Activated B cell treated with CpG ODN at 0.5 μM for 24 hours (primary cell): ENCODE measurements around the gene TTC21A. TPM values are rescaled to one million over a fixed set of nuclear protein-coding genes. Genes with fewer than 3 reads are reported as not detected.

Experiments used
- ATAC-seq: fragments of 200-7000 bp; cut with Tn5 transposase; one replicate; pipeline ENCODE4 v1.10.0; 2021; ENCODE audit warnings: low read depth, mild to moderate bottlenecking, moderate library complexity
- CTCF ChIA-PET: fragments of 350-600 bp; sonication (Branson Sonifier 250); formaldehyde crosslinking; loops from one replicate; lab custom pipeline; 2021; ENCODE audit warnings: antibody characterized with exemption; lab: Charles Lee
- POLR2A ChIA-PET: fragments of 350-600 bp; sonication (Branson Sonifier 250); formaldehyde crosslinking; loops from one replicate; lab custom pipeline; 2021; ENCODE audit warnings: antibody characterized with exemption; lab: Charles Lee
- DNase-seq: peaks from one replicate; pipeline ENCODE4 v3.0.0; 2022
- H3K27ac Mint-ChIP-seq: one replicate; pipeline ENCODE4 v1.8.0; 2020; ENCODE audit warnings: mixed read lengths
- H3K27me3 Mint-ChIP-seq: one replicate; pipeline ENCODE4 v1.8.0; 2021; ENCODE audit warnings: mixed read lengths
- H3K36me3 Mint-ChIP-seq: one replicate; pipeline ENCODE4 v1.8.0; 2021; ENCODE audit warnings: low read depth, mixed read lengths
- H3K4me1 Mint-ChIP-seq: one replicate; pipeline ENCODE4 v1.8.0; 2021; ENCODE audit warnings: mixed read lengths
- H3K4me3 Mint-ChIP-seq: one replicate; pipeline ENCODE4 v1.8.0; 2020; ENCODE audit warnings: mild to moderate bottlenecking, mixed read lengths
- H3K9me3 Mint-ChIP-seq: one replicate; pipeline ENCODE4 v1.8.0; 2020; ENCODE audit warnings: mixed read lengths
- CTCF ChIP-seq: fragments of 200-600 bp; IDR thresholded peaks from one replicate; pipeline ENCODE4 v1.8.0; 2022; ENCODE audit warnings: antibody characterized with exemption, mild to moderate bottlenecking
- intact Hi-C: fragments of 100-400 bp; cut with micrococcal nuclease; formaldehyde crosslinking; loops from one replicate; pipeline ENCODE4 v1.15.1; 2024
- total RNA-seq: library from RNA; stranded (reverse); gene quantifications from 2 replicates; pipeline ENCODE4 v1.2.3, GENCODE V29; 2022

TTC21A gene
- total RNA-seq, 1 donor from 2014 or later, result 15.9 TPM

- Mint-ChIP-seq H3K4me3 (no peak overlapping the region), H3K36me3 (peaks cover 47% of the 10 kb centered on the region), H3K27ac (no peak overlapping the region), H3K27me3 (no peaks in the 10 kb centered on the region), H3K9me3 (no peaks in the 10 kb centered on the region), H3K4me1 (peaks cover 34% of the 10 kb centered on the region)
- ChIA-PET CTCF (interaction anchor here (4.2 kb wide), 1 partner anchor 159 kb away, joined by 37 read pairs; no protein-coding TSS in a partner anchor), POLR2A (interaction anchor here (2.3 to 3.6 kb wide), 2 partner anchors 19 to 20 kb away, joined by 9 to 42 read pairs; no protein-coding TSS in a partner anchor)
- DNase-seq (no peak), ATAC-seq (no peak)
- intact Hi-C loops, result no loop called here
- no peak for TF ChIP-seq CTCF
These were observed 21.5 kb downstream of the TTC21A start for GRCh38 chr3:39128951-39129350.

GRCh38 chr3:39130026-39130425 is 22.5 kb downstream of the TTC21A start:
- ATAC-seq, result no peak
- Mint-ChIP-seq H3K36me3 (peaks cover 52% of the 10 kb centered on the region), H3K4me3 (no peak overlapping the region), H3K9me3 (no peaks in the 10 kb centered on the region), H3K27ac (no peak overlapping the region), H3K4me1 (peaks cover 28% of the 10 kb centered on the region), H3K27me3 (no peaks in the 10 kb centered on the region)
- intact Hi-C loops, result no loop called here
- TF ChIP-seq CTCF, result no peak
- POLR2A ChIA-PET, result interaction anchor here (1.1 to 1.7 kb wide), 2 partner anchors 12 to 22 kb away, joined by 3 read pairs; partner anchors contain the start of genes GORASP1 and TTC21A
- CTCF ChIA-PET, result no interaction called here
- DNase-seq, result no peak

GRCh38 chr3:39130693-39131265 is 23.3 kb downstream of the TTC21A start:
- TF ChIP-seq CTCF, result no peak
- no peaks in the 10 kb centered on the region for H3K27me3 Mint-ChIP-seq
- H3K36me3 Mint-ChIP-seq, result peaks cover 55% of the 10 kb centered on the region
- no peak overlapping the region for H3K27ac Mint-ChIP-seq
- ChIA-PET CTCF (no interaction called here), POLR2A (interaction anchor here (1.7 kb wide), 1 partner anchor 11 kb away, joined by 3 read pairs; no protein-coding TSS in a partner anchor)
- intact Hi-C loops, result no loop called here
- peaks cover 28% of the 10 kb centered on the region for H3K4me1 Mint-ChIP-seq
- no peak for DNase-seq
- H3K9me3 Mint-ChIP-seq, result no peaks in the 10 kb centered on the region
- ATAC-seq, result no peak
- H3K4me3 Mint-ChIP-seq, result no peak overlapping the region

GRCh38 chr3:39132096-39133092 is 24.9 kb downstream of the TTC21A start:
- peaks cover 60% of the 10 kb centered on the region for H3K36me3 Mint-ChIP-seq
- POLR2A ChIA-PET, result interaction anchor here (0.6 kb wide), 1 partner anchor 41 kb away, joined by 3 read pairs; no protein-coding TSS in a partner anchor
- no peak for TF ChIP-seq CTCF
- no peak overlapping the region for H3K4me3 Mint-ChIP-seq
- CTCF ChIA-PET, result interaction anchor here (1.8 kb wide), 1 partner anchor 155 kb away, joined by 4 read pairs; no protein-coding TSS in a partner anchor
- peaks cover 12% of the 10 kb centered on the region for H3K4me1 Mint-ChIP-seq
- no peak for DNase-seq
- intact Hi-C loops, result no loop called here
- no peak for ATAC-seq
- H3K9me3 Mint-ChIP-seq, result no peaks in the 10 kb centered on the region
- H3K27ac Mint-ChIP-seq, result no peak overlapping the region
- no peaks in the 10 kb centered on the region for H3K27me3 Mint-ChIP-seq
